ENCODE results near the gene HAPSTR1. TPM values are rescaled to one million over a fixed set of nuclear protein-coding genes. Genes with fewer than 3 reads are reported as not detected.

HAPSTR1 gene
- total RNA-seq, 1 experiment from 2014 or later: 85.2 TPM

GRCh38 chr16:9088848-9089247 is 2.6 kb upstream of the HAPSTR1 start:
- Mint-ChIP-seq H3K27me3 (ENCODE audit: low read depth) (peaks cover 1% of the 10 kb centered on the region; the same call in 1 of the 2 replicates), H3K4me1 (peaks cover 13 to 14% of the 10 kb centered on the region in 2 experiments), H3K27ac (no peak overlapping the region), H3K9me3 (peaks cover 0 to 3% of the 10 kb centered on the region in 2 experiments; a peak in 1 of 5 replicates), H3K36me3 (ENCODE audit: insufficient read depth in 1 of 3, low read depth in 3 of 3) (peaks cover 12 to 14% (median 13%) of the 10 kb centered on the region in 3 experiments; a peak in 6 of 7 replicates), H3K4me3 (no peak overlapping the region)
- Histone ChIP-seq H2BK120ac (ENCODE audit: low read depth, low read length, poor library complexity, severe bottlenecking) (no peak overlapping the region), H4K8ac (replicated peaks; ENCODE audit: insufficient read length, low read depth, low read length) (no peak overlapping the region), H2BK15ac (ENCODE audit: low read depth, low read length) (no peak overlapping the region), H3K79me2 (ENCODE audit: insufficient read depth, low read length) (peaks cover 18% of the 10 kb centered on the region; the same call in 1 of the 2 replicates), H3K23me2 (ENCODE audit: insufficient read length, low read depth, low read length, poor library complexity, severe bottlenecking) (peaks cover 18% of the 10 kb centered on the region), H2BK20ac (ENCODE audit: low read depth, low read length, poor library complexity, severe bottlenecking) (no peak overlapping the region), H3K9me3 (ENCODE audit: control insufficient read depth, low read depth, low read length) (no peaks in the 10 kb centered on the region), H4K20me1 (ENCODE audit: control insufficient read depth, insufficient read depth, insufficient read length) (no peaks in the 10 kb centered on the region), H3K4me2 (ENCODE audit: insufficient read depth, insufficient read length, low read length) (no peak overlapping the region), H3T11ph (ENCODE audit: low read length) (no peak overlapping the region), H2BK12ac (ENCODE audit: insufficient read length, low read depth, low read length) (no peak overlapping the region), H3K23ac (ENCODE audit: insufficient read length, low read depth, low read length) (no peak overlapping the region), H4K91ac (ENCODE audit: insufficient read length, low read depth, low read length) (no peak overlapping the region), H4K5ac (ENCODE audit: insufficient read length, low read depth, low read length) (no peak overlapping the region), H2AK5ac (ENCODE audit: insufficient read length, low read length) (no peak overlapping the region), H3K4me1 (ENCODE audit: insufficient read depth, low read length) (peaks cover 3% of the 10 kb centered on the region; the same call in 1 of the 2 replicates), H3K4ac (ENCODE audit: low read depth, low read length) (no peak overlapping the region), H3K14ac (ENCODE audit: insufficient read depth, low read length) (no peak overlapping the region), H2AFZ (ENCODE audit: low read length) (no peak overlapping the region), H3K18ac (ENCODE audit: insufficient read length, low read depth, low read length) (no peak overlapping the region), H3K56ac (ENCODE audit: insufficient read length, low read depth, low read length) (no peak overlapping the region), H2BK5ac (ENCODE audit: insufficient read length, low read length) (no peak overlapping the region), H3K27me3 (ENCODE audit: insufficient read depth, low read length) (no peaks in the 10 kb centered on the region), H3K79me1 (ENCODE audit: insufficient read depth, low read depth, low read length, poor library complexity, severe bottlenecking) (no peaks in the 10 kb centered on the region), H3K9ac (ENCODE audit: extremely low read depth, insufficient read length, low read length) (no peak overlapping the region), H3K27ac (ENCODE audit: insufficient read length, low read depth, low read length) (no peak overlapping the region)
- no peak for DNase-seq
- no CpG with 5 or more reads among the region's 10 CpGs for WGBS (ENCODE audit: extremely low coverage, insufficient read length, low lambda C conversion rate)
- TF ChIP-seq, protein P1, sequence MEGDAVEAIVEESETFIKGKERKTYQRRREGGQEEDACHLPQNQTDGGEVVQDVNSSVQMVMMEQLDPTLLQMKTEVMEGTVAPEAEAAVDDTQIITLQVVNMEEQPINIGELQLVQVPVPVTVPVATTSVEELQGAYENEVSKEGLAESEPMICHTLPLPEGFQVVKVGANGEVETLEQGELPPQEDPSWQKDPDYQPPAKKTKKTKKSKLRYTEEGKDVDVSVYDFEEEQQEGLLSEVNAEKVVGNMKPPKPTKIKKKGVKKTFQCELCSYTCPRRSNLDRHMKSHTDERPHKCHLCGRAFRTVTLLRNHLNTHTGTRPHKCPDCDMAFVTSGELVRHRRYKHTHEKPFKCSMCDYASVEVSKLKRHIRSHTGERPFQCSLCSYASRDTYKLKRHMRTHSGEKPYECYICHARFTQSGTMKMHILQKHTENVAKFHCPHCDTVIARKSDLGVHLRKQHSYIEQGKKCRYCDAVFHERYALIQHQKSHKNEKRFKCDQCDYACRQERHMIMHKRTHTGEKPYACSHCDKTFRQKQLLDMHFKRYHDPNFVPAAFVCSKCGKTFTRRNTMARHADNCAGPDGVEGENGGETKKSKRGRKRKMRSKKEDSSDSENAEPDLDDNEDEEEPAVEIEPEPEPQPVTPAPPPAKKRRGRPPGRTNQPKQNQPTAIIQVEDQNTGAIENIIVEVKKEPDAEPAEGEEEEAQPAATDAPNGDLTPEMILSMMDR (conservative IDR thresholded peaks at IDR 0.05): no peak

All from H9 (cell line).